ENCODE data around the gene BABAM2. TPM values are rescaled to one million over a fixed set of nuclear protein-coding genes. Genes with fewer than 3 reads are reported as not detected.

The BABAM2 gene
- polyA plus RNA-seq, 3 donors, result 33.2 to 52.8 (median 49.3) TPM

DNA sequence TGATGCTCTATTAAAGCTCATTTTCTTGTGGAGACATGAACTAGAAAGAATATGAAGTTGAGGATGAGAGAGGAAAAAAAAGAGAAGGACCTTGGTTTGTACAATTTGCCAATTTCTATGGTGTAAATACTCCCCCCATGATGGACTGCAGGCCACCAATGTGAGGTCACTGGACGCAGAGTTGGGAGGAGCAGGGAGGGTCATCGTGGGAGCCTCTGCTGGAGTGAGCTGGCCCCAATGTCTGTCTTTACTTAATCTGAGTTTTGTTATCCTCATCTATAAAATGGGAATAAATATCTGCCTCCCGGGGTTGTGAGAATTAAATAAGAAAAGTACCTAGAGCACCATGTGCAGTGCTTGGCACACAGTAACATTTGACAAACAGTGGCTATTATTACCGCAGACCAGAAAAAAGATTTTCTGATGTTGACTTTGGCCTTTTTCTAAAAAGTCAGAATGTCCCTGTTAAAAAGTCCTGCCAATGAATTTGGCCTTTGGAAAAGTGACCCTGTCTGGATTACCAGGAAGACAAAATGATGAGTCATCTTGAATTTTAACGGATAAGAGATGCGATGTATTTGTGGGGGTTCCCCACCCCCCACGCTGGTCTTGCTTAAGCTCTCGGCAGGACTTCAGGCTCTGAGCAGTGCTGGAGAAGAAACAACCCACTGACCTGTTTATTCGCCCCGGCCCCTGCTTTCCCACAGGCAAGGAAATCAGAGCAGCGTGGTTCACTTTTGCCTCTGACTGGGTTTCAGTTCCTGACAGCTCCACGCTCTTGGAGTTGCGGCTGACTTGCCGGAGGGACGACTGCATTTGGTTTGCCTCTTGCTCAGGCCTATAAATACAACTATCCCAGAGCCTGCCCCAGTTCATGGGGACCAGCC lies 451.8 kb downstream of the BABAM2 start:
- H3K27me3 ChIP-seq (ENCODE audit: control insufficient read depth in 2 of 2, insufficient read depth in 2 of 2, low read length in 2 of 2), result no peaks in the 10 kb centered on the region
- H3K9me3 ChIP-seq (replicated peaks in 1 of 2; ENCODE audit: control insufficient read depth in 1 of 2, insufficient read depth in 1 of 2, low read length in 2 of 2), result no peaks in the 10 kb centered on the region
- Mint-ChIP-seq H3K27me3 (ENCODE audit: low read depth in 3 of 3) (peaks cover 2 to 5% (median 2%) of the 10 kb centered on the region in 3 donors), H3K27ac (peak overlapping the region; percentile 69 to 87 (median 82)), H3K36me3 (peaks cover 16 to 17% of the 10 kb centered on the region in 2 donors), H3K4me1 (peaks cover 20% of the 10 kb centered on the region), H3K9me3 (no peaks in the 10 kb centered on the region), H3K4me3 (peak overlapping the region; percentile 56 to 75)
- no peak overlapping the region for H3K9ac ChIP-seq (ENCODE audit: insufficient read depth, low read length, poor library complexity, severe bottlenecking)
- no peak overlapping the region for H2AFZ ChIP-seq (ENCODE audit: insufficient read depth, low read depth, low read length, poor library complexity, severe bottlenecking)
- H4K20me1 ChIP-seq (ENCODE audit: insufficient read depth, low read length), result no peaks in the 10 kb centered on the region
- peaks cover 5 to 19% of the 10 kb centered on the region in 2 donors for H3K36me3 ChIP-seq (replicated peaks in 1 of 2; ENCODE audit: control insufficient read depth in 1 of 2, insufficient read depth in 2 of 2, low read length in 2 of 2)
- peak overlapping the region in 1 of 2 donors; percentile 46 for H3K27ac ChIP-seq (ENCODE audit: low read depth in 1 of 2, low read length in 2 of 2)
- intact Hi-C loops (cut with micrococcal nuclease), result loop anchor here in 1 of 2 donors (5.0 kb wide), 1 partner anchor 35 kb away; no protein-coding TSS in a partner anchor
- TF ChIP-seq, protein P1, sequence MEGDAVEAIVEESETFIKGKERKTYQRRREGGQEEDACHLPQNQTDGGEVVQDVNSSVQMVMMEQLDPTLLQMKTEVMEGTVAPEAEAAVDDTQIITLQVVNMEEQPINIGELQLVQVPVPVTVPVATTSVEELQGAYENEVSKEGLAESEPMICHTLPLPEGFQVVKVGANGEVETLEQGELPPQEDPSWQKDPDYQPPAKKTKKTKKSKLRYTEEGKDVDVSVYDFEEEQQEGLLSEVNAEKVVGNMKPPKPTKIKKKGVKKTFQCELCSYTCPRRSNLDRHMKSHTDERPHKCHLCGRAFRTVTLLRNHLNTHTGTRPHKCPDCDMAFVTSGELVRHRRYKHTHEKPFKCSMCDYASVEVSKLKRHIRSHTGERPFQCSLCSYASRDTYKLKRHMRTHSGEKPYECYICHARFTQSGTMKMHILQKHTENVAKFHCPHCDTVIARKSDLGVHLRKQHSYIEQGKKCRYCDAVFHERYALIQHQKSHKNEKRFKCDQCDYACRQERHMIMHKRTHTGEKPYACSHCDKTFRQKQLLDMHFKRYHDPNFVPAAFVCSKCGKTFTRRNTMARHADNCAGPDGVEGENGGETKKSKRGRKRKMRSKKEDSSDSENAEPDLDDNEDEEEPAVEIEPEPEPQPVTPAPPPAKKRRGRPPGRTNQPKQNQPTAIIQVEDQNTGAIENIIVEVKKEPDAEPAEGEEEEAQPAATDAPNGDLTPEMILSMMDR (IDR thresholded peaks at IDR 0.05), result no peak
- H3K79me2 ChIP-seq (ENCODE audit: insufficient read depth, low read length), result no peaks in the 10 kb centered on the region
- 0% methylated on average over 6 of the region's 15 CpGs for WGBS (ENCODE audit: insufficient coverage)
- peak overlapping the region; percentile 60 for H3K4me2 ChIP-seq (replicated peaks; ENCODE audit: extremely low read depth, low read length, poor library complexity, severe bottlenecking)
- DNase-seq, result peak; percentile 40 to 77 (median 53)
- peaks cover 21 to 31% of the 10 kb centered on the region in 2 donors for H3K4me1 ChIP-seq (ENCODE audit: control insufficient read depth in 1 of 2, insufficient read depth in 2 of 2, low read length in 2 of 2)
- peak overlapping the region in 1 of 3 experiments; percentile 57 for H3K4me3 ChIP-seq (replicated peaks in 1 of 3; ENCODE audit: low read depth in 2 of 3, low read length in 3 of 3)

DNA sequence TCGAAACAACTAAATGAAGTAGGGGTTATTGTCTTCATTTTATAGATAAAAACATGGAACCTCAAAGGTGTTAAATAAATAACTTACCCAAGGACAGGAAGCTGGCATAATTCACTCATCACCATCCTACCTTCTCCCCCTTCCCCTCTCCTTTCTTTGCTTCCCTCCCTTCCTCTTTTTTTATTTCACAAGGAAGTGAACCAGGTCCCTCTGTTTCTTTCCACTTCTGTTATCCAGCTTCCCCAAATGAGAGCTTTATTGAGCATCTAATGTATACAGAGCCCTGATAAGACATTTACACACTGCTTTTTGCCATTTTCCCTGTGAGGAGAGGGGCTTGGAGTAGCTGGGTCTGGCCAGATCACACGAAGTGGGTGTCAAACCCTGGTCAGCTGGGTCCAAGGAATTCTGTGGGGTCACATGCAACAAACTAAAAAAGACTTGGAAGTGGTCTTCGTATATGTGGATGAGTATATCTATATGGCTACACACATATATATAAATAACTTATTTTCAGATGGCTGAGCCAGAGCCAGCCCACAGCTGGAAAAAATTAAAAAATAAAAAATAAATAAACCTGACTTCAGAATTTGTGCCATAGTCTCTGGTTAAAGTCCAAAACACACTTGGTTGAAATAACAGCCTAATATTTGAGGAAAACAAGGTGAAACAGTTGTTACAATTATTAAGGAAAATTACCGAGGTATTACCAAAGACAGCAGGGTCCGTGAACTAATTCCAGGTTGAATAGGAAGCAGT lies 452.8 kb downstream of the BABAM2 start:
- Histone ChIP-seq H3K4me3 (replicated peaks in 1 of 3; ENCODE audit: low read depth in 2 of 3, low read length in 3 of 3) (peak overlapping the region in 1 of 3 experiments; percentile 57), H4K20me1 (ENCODE audit: insufficient read depth, low read length) (no peaks in the 10 kb centered on the region), H3K27me3 (ENCODE audit: control insufficient read depth in 2 of 2, insufficient read depth in 2 of 2, low read length in 2 of 2) (no peaks in the 10 kb centered on the region), H3K9ac (ENCODE audit: insufficient read depth, low read length, poor library complexity, severe bottlenecking) (no peak overlapping the region), H3K36me3 (replicated peaks in 1 of 2; ENCODE audit: control insufficient read depth in 1 of 2, insufficient read depth in 2 of 2, low read length in 2 of 2) (peaks cover 5 to 13% of the 10 kb centered on the region in 2 donors), H3K9me3 (replicated peaks in 1 of 2; ENCODE audit: control insufficient read depth in 1 of 2, insufficient read depth in 1 of 2, low read length in 2 of 2) (no peaks in the 10 kb centered on the region), H2AFZ (ENCODE audit: insufficient read depth, low read depth, low read length, poor library complexity, severe bottlenecking) (no peak overlapping the region), H3K4me2 (replicated peaks; ENCODE audit: extremely low read depth, low read length, poor library complexity, severe bottlenecking) (peak overlapping the region; percentile 60), H3K27ac (ENCODE audit: low read depth in 1 of 2, low read length in 2 of 2) (peak overlapping the region in 1 of 2 donors; percentile 46), H3K4me1 (ENCODE audit: control insufficient read depth in 1 of 2, insufficient read depth in 2 of 2, low read length in 2 of 2) (peaks cover 29 to 38% of the 10 kb centered on the region in 2 donors), H3K79me2 (ENCODE audit: insufficient read depth, low read length) (no peaks in the 10 kb centered on the region)
- TF ChIP-seq, protein P1 (IDR thresholded peaks at IDR 0.05), result no peak
- Mint-ChIP-seq H3K4me3 (peak overlapping the region; percentile 56 to 75), H3K9me3 (no peaks in the 10 kb centered on the region), H3K4me1 (peaks cover 29% of the 10 kb centered on the region), H3K27ac (peak overlapping the region; percentile 72 to 91 (median 85)), H3K36me3 (peaks cover 13 to 15% of the 10 kb centered on the region in 2 donors), H3K27me3 (ENCODE audit: low read depth in 3 of 3) (peaks cover 4 to 5% (median 4%) of the 10 kb centered on the region in 3 donors)
- intact Hi-C loops (cut with micrococcal nuclease), result loop anchor here in 1 of 2 donors (5.0 kb wide), 1 partner anchor 34 kb away; no protein-coding TSS in a partner anchor
- WGBS (ENCODE audit: insufficient coverage), result no CpG with 5 or more reads among the region's 5 CpGs
- peak; percentile 56 to 78 (median 78) for DNase-seq
